NCI-H82 (cell line): ENCODE measurements around the gene SEC14L6.

Experiments used
- DNase-seq: peaks from one replicate; lab custom pipeline; 2025; lab: John Stamatoyannopoulos, UW

SEC14L6 gene

DNA sequence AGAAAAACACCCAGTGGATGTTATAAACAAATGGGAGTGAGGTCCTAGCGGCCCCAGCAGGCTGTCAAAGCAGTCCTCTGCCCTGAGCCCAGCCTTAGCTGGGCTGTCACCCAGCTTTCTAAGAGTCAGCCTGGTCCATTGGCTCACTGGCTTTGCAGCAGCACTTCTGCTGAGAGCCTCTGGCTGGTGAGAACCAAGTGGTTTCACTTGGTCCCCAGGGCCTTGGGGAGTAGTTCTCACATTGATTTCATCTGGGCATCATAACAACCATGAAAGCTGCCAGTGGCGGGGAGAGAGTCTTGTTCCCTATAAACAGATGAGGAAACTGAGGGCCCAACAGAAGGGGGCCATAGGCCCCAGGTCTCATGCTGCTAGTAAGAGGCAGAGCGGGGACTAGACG lies 11.4 kb downstream of the SEC14L6 start:
- DNase-seq, result no peak

GRCh38 chr22:30531651-30532608 lies 14.6 kb downstream of the SEC14L6 start:
- DNase-seq, result no peak

- DNase-seq, result no peak
Observed at GRCh38 chr22:30526656-30527055, 19.9 kb downstream of the SEC14L6 start.

DNA sequence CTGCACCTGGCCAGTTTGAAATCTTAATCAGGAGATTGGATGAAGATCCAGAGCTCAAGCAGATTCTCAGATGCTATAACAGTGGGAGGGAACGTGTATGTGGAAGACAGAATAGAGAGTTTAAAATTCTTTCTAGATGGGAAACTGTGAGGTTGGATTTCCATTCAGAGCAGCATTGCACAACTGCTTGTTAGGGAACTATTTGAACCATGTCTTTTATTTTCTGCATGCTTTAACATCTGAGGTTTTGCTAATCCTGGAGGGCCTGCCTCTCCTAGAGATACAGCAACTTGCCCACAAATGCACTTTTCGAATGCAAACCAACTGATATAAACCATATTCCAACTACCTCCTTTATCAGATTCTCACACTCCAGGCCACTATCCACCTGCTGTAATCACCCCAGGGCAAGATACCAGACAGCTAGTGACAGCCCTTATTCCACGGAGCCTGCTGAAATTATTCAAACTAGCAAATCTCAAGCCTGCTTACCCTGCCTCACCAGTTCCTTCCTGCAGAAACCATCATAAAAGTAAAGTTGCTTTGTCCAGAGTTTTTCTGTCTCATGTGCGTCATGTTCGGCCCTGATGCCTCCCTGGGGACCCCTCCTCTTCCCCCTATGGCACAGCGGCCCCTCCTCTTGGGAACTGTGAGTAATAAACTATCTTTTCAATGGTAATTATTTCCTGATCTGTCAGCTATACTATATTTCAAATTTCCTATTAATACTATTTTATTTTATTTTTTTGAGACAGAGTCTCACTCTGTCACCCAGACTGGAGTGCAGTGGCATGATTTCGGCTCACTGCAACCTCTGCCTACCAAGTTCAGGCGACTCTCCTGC lies 22.7 kb downstream of the SEC14L6 start:
- no peak for DNase-seq

GRCh38 chr22:30521368-30522156 lies 25.0 kb downstream of the SEC14L6 start:
- no peak for DNase-seq

GRCh38 chr22:30519842-30520425 lies 26.6 kb downstream of the SEC14L6 start:
- DNase-seq, result no peak

DNA sequence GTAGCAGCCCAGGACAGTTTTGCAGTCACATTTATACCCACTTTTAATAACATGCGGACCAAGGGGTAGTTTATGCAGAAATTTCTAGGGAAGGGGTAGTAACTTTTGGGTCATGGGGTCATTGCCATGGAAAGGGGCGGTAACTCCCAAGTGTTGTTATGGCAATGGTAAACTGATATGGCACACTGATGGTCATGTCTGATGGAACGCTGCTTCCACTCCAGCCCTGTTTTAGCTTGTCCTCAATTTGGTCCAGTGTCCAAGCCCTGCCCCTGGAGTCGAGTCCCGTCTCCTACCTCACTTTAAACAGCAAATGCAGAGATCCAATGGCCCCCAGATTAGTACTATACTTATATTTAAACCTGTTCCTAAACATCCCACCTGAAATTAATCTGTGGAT lies 29.8 kb downstream of the SEC14L6 start:
- no peak for DNase-seq

GRCh38 chr22:30516273-30516672 lies 30.3 kb downstream of the SEC14L6 start:
- DNase-seq, result no peak

DNA sequence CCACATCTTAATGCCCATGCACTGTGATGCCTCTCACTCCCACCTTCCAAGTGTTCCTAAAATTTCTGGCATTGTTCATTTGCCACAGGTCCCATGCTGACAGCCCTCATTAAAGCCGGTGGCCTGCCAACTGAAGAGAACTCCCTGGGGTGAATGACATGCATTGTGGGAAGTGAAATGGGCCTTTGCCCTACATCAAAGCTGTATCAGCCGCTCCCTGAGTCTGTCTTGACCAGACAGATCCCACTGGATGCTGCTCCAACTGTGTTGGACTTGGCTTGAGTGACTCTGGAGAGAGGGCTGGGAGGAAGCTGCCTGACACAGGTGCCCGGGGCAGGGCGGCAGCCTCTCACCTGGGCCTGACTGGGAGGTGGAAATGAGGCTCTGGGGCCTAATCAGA lies 32.3 kb downstream of the SEC14L6 start:
- no peak for DNase-seq

DNA sequence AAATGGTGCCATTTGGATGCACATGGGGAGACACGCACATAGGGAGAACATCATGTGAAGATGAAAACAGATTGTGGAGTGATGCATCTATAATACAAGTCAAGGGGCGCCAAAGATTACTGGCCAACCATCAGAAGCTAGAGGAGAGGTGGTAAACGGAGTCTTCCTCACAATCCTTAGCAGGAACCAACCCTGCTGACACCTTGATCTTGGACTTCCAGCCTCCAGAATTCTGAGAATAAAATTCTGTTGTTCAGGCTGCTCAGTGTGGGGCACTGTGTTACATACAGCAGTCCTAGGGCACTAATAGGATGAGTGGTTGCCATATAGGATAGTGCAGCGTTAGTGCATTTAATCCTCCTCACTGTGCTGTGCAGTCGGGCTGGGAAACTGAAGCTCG lies 33.1 kb downstream of the SEC14L6 start:
- peak; percentile 60 for DNase-seq

- no peak for DNase-seq
Observed at GRCh38 chr22:30511911-30512310, 34.6 kb downstream of the SEC14L6 start.

- DNase-seq, result no peak
Observed at GRCh38 chr22:30511109-30511508, 35.4 kb downstream of the SEC14L6 start.

- DNase-seq, result no peak
Observed at GRCh38 chr22:30508216-30508615, 38.3 kb downstream of the SEC14L6 start.

DNA sequence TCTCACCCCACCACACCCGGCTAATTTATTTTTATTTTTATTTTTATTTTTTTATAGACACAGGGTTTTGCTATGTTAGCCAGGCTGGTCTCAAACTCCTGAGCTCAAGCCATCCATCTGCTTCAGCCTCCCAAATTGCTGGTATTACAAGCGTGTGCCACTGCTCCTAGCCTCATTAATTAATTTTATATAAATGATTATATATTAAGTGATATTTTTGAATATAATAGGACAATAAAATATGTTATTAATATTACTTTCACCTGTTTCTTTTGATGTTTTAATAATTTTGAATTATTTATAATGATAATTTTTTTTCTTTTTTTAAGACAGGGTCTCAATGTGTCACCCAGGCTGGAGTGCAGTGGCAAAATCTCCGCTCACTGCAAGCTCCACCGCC lies 38.9 kb downstream of the SEC14L6 start:
- no peak for DNase-seq

- no peak for DNase-seq
Observed at GRCh38 chr22:30506507-30506968, 40.0 kb downstream of the SEC14L6 start.

- no peak for DNase-seq
Observed at GRCh38 chr22:30503551-30503950, 43.0 kb downstream of the SEC14L6 start.

- no peak for DNase-seq
Observed at GRCh38 chr22:30502911-30503310, 43.6 kb downstream of the SEC14L6 start.

DNA sequence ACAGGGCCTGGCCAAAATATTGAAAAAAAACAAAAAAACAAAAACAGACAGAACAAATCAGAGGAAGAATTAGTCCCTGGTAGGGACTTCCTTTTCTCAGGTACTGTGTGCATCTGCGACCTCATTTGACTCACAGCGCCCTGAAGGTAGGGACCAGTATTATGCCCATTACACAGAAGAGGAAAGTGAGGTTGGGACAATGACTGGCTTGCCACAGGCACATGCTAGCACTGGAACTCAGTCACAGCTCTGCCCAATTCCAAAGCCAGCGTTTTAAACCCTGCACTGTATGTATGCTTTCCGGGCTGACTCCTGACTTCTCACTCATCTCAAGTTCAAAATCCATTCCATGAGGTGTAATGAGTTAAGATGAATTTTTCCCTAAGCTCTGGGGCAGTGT lies 44.4 kb downstream of the SEC14L6 start:
- no peak for DNase-seq

- DNase-seq, result no peak
Observed at GRCh38 chr22:30500628-30501027, 45.9 kb downstream of the SEC14L6 start.

- no peak for DNase-seq
Observed at GRCh38 chr22:30497466-30498150, 48.9 kb downstream of the SEC14L6 start.
